ENCODE measurements around the gene RPRD1B. TPM values are rescaled to one million over a fixed set of nuclear protein-coding genes. Genes with fewer than 3 reads are reported as not detected.
A peak's percentile ranks its signal among the peaks of the same experiment; 100 is the strongest.

Gene RPRD1B, protein sequence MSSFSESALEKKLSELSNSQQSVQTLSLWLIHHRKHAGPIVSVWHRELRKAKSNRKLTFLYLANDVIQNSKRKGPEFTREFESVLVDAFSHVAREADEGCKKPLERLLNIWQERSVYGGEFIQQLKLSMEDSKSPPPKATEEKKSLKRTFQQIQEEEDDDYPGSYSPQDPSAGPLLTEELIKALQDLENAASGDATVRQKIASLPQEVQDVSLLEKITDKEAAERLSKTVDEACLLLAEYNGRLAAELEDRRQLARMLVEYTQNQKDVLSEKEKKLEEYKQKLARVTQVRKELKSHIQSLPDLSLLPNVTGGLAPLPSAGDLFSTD
- total RNA-seq: 10 to 100 TPM; 54.8 to 55.7 TPM
- polyA plus RNA-seq (2013, experiment 1 of 2): 11.2 TPM
- polyA plus RNA-seq (2013, experiment 2 of 2): 16.2 TPM
- 21.4 to 78.0 (median 53.5) reads per million in 172 experiments for total RNA-seq

DNA sequence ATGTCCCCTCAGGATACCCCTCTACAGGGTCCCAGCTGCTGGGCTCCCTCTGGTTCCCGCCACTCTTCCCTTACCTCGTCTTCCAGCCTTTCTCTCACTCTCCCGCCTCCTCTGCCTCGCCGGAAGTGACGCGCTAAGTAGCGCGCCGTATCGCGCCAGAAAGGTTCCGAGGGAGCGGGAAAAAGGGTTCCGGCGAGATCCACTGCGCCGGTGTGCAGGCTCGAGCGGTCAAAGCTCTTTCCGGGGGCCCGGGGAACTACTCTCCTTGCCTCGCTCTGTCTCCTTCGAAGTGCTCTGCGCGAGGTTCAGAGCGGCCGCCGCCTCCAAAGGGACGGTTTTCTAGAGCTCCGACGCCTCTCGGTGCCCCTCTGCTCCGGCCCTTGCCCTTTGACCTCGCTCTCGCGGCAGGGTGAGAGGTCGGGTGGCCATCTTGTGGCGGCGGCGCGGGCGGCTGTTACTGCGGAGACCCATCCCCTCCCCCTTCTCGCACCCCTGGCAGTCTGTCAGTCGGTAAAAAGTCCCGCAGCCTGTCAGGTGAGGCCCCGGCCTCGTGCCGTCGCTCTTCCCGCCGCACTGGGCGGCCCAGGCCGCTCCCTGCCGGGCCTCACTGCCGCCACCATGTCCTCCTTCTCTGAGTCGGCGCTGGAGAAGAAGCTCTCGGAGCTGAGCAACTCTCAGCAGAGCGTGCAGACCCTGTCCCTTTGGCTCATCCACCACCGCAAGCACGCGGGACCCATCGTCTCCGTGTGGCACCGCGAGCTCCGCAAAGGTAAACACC, at the start of gene RPRD1B, which contains the start of gene TTI1:
RPRD1B (plus strand) TSS at position 417 of the 778 bp plus-strand sequence; CDS start at position 619, 202 bp downstream.
TTI1 (minus strand) TSS at position 127 of the 778 bp plus-strand sequence. CDS start 19,640 bp downstream, outside the sequence.
- Mint-ChIP-seq H3K27ac (peak within 1 kb of the TSS; percentile 100), H3K4me3 (peak within 1 kb of the TSS; percentile 99), H3K4me1 (ENCODE audit: low read depth) (peaks cover 85% of the 10 kb centered on the region), H3K36me3 (ENCODE audit: low read depth) (peaks cover 68% of the 10 kb centered on the region), H3K27me3 (no peaks in the 10 kb centered on the region), H3K9me3 (no peaks in the 10 kb centered on the region)
- Histone ChIP-seq H3K36me3 (ENCODE audit: insufficient read depth, low read length) (peaks cover 7% of the 10 kb centered on the region), H3K27me3 (ENCODE audit: control insufficient read depth in 1 of 2, insufficient read depth in 2 of 2, low read length in 2 of 2) (no peaks in the 10 kb centered on the region), H3K4me1 (ENCODE audit: insufficient read depth, low read length) (peaks cover 38% of the 10 kb centered on the region), H3K27ac (ENCODE audit: low read depth in 1 of 2, low read length in 2 of 2) (peak within 1 kb of the TSS; percentile 92 to 98), H3K9me3 (ENCODE audit: control insufficient read depth in 1 of 2, insufficient read depth in 1 of 2, low read length in 2 of 2) (no peaks in the 10 kb centered on the region), H3K4me3 (ENCODE audit: low read length) (peak within 1 kb of the TSS; percentile 79)
- DNase-seq (peak; percentile 74 to 94 (median 84)), ATAC-seq (ENCODE audit: poor library complexity) (peak; percentile 84)
- ChIA-PET POLR2A (interaction anchor here (0.7 to 1.5 kb wide), 8 partner anchors 10 to 855 kb away, joined by 3 to 8 read pairs (median 4); partner anchors contain the start of genes RALGAPB and SNHG17), CTCF (interaction anchor here (0.6 to 2.1 kb wide), 5 partner anchors 24 to 413 kb away, joined by 3 to 8 read pairs (median 3); no protein-coding TSS in a partner anchor)
- TF ChIP-seq, protein P1, sequence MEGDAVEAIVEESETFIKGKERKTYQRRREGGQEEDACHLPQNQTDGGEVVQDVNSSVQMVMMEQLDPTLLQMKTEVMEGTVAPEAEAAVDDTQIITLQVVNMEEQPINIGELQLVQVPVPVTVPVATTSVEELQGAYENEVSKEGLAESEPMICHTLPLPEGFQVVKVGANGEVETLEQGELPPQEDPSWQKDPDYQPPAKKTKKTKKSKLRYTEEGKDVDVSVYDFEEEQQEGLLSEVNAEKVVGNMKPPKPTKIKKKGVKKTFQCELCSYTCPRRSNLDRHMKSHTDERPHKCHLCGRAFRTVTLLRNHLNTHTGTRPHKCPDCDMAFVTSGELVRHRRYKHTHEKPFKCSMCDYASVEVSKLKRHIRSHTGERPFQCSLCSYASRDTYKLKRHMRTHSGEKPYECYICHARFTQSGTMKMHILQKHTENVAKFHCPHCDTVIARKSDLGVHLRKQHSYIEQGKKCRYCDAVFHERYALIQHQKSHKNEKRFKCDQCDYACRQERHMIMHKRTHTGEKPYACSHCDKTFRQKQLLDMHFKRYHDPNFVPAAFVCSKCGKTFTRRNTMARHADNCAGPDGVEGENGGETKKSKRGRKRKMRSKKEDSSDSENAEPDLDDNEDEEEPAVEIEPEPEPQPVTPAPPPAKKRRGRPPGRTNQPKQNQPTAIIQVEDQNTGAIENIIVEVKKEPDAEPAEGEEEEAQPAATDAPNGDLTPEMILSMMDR (IDR thresholded peaks at IDR 0.05): no peak
- intact Hi-C loops (cut with DNase I, micrococcal nuclease): loop anchor here in 1 of 2 experiments (2.0 to 10.0 kb wide), 5 partner anchors 339 to 936 kb away; partner anchors contain the start of genes ACTR5, CTNNBL1, RALGAPB and RBL1

DNA sequence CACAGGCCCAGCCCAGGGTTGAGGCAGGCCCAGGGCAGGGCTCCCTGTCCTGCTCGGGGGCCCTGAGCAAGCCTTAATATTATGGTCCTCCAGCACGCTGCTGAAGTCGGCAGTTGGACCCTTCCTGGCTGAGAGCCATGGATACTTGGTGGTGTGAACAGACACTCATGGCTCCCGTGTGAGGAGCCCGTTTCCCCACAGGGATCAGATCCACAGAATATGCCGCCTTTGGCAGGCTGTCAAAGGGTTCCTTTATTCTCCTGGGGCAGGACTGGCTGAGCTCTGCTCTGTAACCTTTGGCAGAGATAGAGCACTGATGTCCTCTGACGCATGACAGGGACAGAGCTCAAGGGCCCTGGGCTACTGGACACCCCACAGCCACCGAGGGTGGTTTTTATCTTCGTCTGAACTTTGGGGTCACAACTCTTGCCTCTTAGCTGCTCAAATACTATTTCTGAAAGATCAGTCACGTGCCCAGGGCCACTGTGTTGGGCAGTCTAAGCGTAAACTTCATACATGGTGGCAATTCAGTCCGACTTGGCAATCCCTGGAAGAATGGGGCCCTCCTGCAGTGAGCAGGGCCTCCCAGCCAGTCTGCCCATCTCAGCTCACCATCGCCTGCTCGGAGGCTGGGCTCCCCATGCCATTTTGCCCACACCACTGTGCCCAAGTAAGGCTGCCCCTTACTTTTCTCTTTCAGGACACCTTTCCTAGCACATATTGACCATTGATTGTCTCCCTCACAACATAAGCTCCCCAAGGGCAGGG, 49.3 kb upstream of the RPRD1B start:
- DNase-seq (no peak), ATAC-seq (ENCODE audit: poor library complexity) (no peak)
- POLR2A ChIA-PET: no interaction called here
- H3K36me3 ChIP-seq (ENCODE audit: insufficient read depth, low read length): peaks cover 48% of the 10 kb centered on the region
- H3K4me3 ChIP-seq (ENCODE audit: low read length): no peak overlapping the region
- H3K27ac ChIP-seq (ENCODE audit: low read depth in 1 of 2, low read length in 2 of 2): no peak overlapping the region
- no peaks in the 10 kb centered on the region for H3K4me1 ChIP-seq (ENCODE audit: insufficient read depth, low read length)
- Mint-ChIP-seq H3K27ac (no peak overlapping the region), H3K4me3 (no peak overlapping the region), H3K4me1 (ENCODE audit: low read depth) (no peaks in the 10 kb centered on the region), H3K36me3 (ENCODE audit: low read depth) (peaks cover 67% of the 10 kb centered on the region), H3K27me3 (no peaks in the 10 kb centered on the region), H3K9me3 (no peaks in the 10 kb centered on the region)
- H3K9me3 ChIP-seq (ENCODE audit: control insufficient read depth in 1 of 2, insufficient read depth in 1 of 2, low read length in 2 of 2): no peaks in the 10 kb centered on the region
- TF ChIP-seq, protein P1 (IDR thresholded peaks at IDR 0.05): no peak
- CTCF ChIA-PET: no interaction called here
- H3K27me3 ChIP-seq (ENCODE audit: control insufficient read depth in 1 of 2, insufficient read depth in 2 of 2, low read length in 2 of 2): no peaks in the 10 kb centered on the region
- intact Hi-C loops (cut with DNase I, micrococcal nuclease): no loop called here

Measured in CD4-positive, alpha-beta T cell (primary cell).